ENCODE results near the gene AGPAT3.
"Not testable (repeated sequence)": the region's sequence is repeated elsewhere in the genome, so short reads cannot be mapped to it uniquely, and the experiment has no call there.

AGPAT3 gene

GRCh38 chr21:43881935-43882334, 16.9 kb downstream of the AGPAT3 start:
- in situ Hi-C loops (cut with HindIII; ENCODE audit: low sequenced_read_pairs): no loop called here

DNA sequence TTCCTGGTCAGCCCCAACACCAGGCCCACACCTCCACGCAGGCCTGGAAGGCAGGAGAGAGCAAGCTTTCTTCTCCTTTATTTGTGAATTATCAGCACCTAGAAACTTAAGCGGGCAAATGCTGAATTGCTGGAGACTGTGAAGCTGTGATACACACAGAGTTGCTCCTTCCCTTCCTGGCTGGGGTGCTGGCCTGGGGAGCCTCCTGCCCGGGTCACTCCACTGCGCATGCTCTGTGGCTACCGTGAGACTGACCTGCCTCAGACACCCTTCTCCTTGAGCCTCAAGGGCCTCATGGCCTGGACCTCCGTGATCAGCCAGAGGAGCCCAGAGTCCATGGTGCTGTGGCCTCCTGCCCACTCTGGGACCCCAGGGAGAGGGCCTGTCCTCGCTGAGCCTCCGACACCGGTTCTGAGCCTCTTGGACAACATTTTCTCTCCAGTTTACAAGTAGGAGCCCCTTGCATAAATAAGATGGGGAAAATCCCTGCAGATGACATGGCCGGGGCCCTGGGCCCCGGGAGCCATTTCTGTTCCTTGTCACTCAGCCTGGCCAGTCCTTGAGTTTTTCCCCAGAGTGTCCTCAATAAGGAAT, 18.0 kb downstream of the AGPAT3 start:
- in situ Hi-C loops (cut with HindIII; ENCODE audit: low sequenced_read_pairs): no loop called here

- in situ Hi-C loops (cut with HindIII; ENCODE audit: low sequenced_read_pairs): no loop called here
Observed at GRCh38 chr21:43884012-43884860, 19.2 kb downstream of the AGPAT3 start.

GRCh38 chr21:43884861-43885417, 19.9 kb downstream of the AGPAT3 start:
- in situ Hi-C loops (cut with HindIII; ENCODE audit: low sequenced_read_pairs): no loop called here

DNA sequence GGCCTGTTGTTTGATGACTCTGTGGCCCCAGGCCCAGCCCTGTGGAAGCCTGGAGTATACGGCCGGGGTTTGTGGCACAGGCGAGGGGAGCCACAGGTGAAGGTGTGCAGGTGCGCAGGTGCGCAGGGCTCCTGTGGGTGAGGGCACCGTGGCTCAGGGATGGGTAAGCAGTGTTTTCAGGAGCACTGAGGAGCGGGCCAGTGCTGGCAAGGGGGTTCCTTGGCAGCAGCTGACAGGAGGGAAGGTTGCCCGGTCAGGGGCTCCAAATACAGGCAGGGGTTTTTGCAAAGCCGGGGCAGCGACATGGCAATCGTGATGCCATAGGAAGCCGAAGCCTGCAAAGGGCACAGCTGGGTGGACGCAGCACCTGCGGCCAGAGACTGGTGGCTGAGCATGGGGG, 20.7 kb downstream of the AGPAT3 start:
- in situ Hi-C loops (cut with HindIII; ENCODE audit: low sequenced_read_pairs): no loop called here

DNA sequence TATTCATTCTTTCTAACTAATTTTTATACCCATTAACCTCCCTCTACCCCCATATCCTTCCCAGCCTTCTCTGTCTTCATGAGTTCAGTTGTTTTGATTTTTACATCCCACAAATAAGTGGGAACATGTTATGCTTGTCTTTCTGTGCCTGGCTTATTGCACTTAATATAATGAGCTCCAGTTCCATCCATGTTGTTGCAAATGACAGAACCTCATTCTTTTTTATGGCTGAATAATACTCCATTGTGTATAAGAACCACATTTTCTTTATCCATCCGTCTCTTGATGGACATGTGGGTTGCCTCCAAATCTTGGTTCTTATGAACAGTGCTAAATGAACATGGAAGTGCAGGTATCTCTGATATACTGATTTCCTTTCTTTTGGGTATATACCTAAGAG, 21.5 kb downstream of the AGPAT3 start:
- in situ Hi-C loops (cut with HindIII; ENCODE audit: low sequenced_read_pairs): no loop called here

DNA sequence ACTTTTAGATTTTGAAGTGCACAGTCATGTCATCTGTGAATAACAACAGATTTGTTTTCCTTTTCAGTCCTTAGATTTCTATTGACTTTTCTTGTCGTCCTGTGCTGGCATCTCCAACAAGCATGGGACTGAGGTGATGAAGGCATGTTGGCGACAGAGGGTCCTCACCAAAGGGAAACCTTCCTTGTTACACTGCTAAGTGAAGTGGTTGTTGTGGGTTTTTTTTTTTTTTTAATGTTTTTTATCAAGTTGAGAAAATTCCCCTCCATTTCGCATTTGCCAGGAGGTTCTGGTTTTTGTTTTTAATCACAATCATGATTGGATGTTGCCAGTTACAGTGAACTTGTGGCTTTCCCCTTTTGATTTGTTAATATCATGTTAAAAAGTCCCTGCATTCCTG, 24.0 kb downstream of the AGPAT3 start:
- in situ Hi-C loops (cut with HindIII; ENCODE audit: low sequenced_read_pairs): no loop called here

DNA sequence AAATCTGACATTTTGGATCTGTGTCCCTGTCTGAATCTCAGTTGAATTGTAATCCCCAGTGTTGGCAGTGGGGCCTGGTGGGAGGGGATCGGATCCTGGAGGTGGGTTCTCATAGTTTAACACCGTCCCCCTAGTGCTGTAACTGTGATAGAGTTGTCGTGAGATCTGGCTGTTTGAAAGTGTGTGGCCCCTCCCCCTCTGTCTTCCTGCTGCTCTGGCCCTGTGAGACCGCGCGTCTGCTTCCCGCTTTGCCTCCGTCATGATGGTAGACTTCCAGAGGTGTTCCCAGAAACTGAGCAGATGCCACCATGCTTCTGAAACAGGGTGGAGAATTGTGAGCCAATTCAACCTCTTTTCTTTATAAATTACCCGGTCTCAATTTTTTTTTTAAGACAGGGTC, 25.0 kb downstream of the AGPAT3 start:
- in situ Hi-C loops (cut with HindIII; ENCODE audit: low sequenced_read_pairs): loop anchor here (5.0 kb wide), 1 partner anchor 48 kb away; no protein-coding TSS in a partner anchor

DNA sequence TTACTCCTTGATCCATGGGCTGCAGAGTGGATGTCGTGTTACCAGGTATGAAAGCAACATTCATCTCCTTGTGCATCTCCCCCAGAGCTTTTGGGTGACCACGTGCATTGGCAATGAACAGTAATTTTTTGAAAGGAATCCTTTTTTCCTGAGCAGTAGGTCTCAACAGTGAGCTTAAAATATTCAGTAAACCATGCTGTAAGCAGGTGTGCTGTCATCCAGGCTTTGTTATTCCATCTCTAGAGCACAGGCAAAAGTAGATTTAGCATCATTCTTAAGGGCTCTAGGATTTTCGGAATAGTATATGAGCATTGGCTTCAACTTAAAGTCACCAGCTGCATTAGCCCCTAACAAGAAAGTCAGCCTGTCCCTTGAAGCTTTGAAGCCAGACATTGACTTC, 27.3 kb downstream of the AGPAT3 start:
- in situ Hi-C loops (cut with HindIII; ENCODE audit: low sequenced_read_pairs): loop anchor here (5.0 kb wide), 1 partner anchor 50 kb away; no protein-coding TSS in a partner anchor

DNA sequence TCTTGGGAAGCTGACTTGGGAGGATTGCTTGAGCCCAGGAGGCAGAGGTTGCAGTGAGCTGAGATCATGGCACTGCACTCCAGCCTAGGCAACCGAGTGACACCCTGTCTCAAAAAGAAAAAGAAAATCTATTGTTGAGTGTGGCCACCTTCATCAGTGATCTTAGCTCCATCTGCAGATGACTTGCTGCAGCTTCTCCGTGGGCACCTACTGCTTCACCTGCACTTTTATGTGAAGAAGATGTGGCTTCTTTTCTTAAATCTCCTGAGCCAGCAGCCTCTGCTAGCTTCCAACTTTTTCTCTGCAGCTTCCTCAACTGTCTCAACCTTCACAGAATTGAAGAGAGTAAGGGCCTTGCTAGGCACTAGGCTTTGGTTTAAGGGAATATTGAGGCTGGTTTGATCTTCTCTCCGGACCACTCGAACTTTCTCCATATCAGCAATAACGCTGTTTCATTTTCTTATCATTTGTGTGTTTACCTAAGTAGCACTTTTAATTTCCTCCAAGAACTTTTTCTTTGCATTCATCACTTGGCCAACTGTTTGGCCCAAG, 28.0 kb downstream of the AGPAT3 start:
- in situ Hi-C loops (cut with HindIII; ENCODE audit: low sequenced_read_pairs): loop anchor here (5.0 kb wide), 1 partner anchor 51 kb away; no protein-coding TSS in a partner anchor

DNA sequence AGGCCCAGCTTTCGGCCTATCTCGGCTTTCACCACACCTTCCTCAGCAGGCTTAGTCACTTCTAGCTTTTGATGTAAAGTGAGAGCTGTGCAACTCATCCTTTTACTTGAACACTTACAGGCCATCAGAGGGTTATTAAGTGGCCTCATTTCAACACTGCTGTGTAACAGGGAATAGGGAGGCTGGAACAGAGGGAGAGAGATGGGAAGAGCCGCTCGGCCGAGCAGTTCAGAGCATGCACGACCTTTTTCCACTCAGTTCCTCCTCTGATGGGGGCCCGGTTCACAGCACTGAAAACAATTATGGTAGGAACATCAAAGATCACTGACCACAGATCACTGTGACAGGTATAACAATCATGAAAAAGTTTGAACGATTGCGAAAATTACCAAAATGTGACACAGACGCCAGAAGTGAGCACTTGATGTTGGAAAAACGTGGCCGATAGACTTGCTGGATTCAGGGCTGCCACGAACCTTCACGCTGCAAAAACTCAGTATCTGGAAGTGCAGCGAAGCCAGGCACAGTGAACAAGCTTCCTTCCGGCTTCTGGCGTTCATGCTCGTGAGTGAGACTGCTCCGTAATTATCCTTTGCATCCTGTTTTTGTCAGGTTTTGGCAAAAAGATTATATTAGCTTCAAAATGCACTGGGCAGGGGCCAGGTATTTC, 28.6 kb downstream of the AGPAT3 start:
- in situ Hi-C loops (cut with HindIII; ENCODE audit: low sequenced_read_pairs): loop anchor here (5.0 kb wide), 1 partner anchor 51 kb away; no protein-coding TSS in a partner anchor

GRCh38 chr21:43894206-43894577, 29.2 kb downstream of the AGPAT3 start:
- in situ Hi-C loops (cut with HindIII; ENCODE audit: low sequenced_read_pairs): loop anchor here (5.0 kb wide), 1 partner anchor 52 kb away; no protein-coding TSS in a partner anchor

GRCh38 chr21:43895196-43895595, 30.2 kb downstream of the AGPAT3 start:
- in situ Hi-C loops (cut with HindIII; ENCODE audit: low sequenced_read_pairs): no loop called here

GRCh38 chr21:43896696-43897299, 31.8 kb downstream of the AGPAT3 start:
- in situ Hi-C loops (cut with HindIII; ENCODE audit: low sequenced_read_pairs): not testable (repeated sequence)

GRCh38 chr21:43899307-43900077, 34.5 kb downstream of the AGPAT3 start:
- in situ Hi-C loops (cut with HindIII; ENCODE audit: low sequenced_read_pairs): no loop called here

GRCh38 chr21:43900078-43900385, 35.0 kb downstream of the AGPAT3 start:
- in situ Hi-C loops (cut with HindIII; ENCODE audit: low sequenced_read_pairs): no loop called here

DNA sequence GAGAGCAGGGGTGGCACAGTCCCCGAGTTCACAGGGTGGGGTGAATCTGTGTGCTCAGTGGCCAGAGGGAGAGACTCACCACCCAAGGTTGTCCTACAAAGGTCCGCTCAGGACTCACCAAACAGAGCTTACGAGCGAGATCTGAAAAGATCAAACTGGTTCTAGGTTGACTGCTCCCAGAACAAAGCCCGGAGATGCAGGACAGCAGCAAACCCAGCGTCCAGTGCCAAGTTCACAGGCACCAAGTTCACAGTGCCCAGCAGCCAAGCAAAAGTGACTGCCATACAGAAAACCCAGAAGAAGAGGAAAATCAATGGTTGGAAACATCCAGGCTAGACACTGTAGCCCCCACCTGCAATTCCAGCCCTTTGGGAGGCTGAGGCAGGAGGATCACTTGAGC, 35.7 kb downstream of the AGPAT3 start:
- in situ Hi-C loops (cut with HindIII; ENCODE audit: low sequenced_read_pairs): no loop called here

GRCh38 chr21:43902441-43902840, 37.4 kb downstream of the AGPAT3 start:
- in situ Hi-C loops (cut with HindIII; ENCODE audit: low sequenced_read_pairs): no loop called here

- in situ Hi-C loops (cut with HindIII; ENCODE audit: low sequenced_read_pairs): no loop called here
Observed at GRCh38 chr21:43903451-43904091, 38.5 kb downstream of the AGPAT3 start.

Measured in endothelial cell of hepatic sinusoid (primary cell).